SK-N-MC (cell line): Measurements from ENCODE around the gene ANKRD49.

Experiments
- DNase-seq: peaks from one replicate; pipeline ENCODE4 v3.0.0-alpha.2; 2011; ENCODE audit warnings: low read depth, low spot score
- H3K27ac ChIP-seq: fragments of 200-600 bp; sonication (generic); 2 replicates; pipeline ENCODE4 v1.5.1; 2016; ENCODE audit warnings: mixed run types
- H3K36me3 ChIP-seq: fragments of 200-600 bp; sonication (generic); 2 replicates; pipeline ENCODE4 v1.6.1; 2017; ENCODE audit warnings: antibody characterized with exemption, low read length, mixed read lengths; ENCODE audit not compliant: insufficient read depth
- H3K4me3 ChIP-seq: fragments of 200-600 bp; sonication (generic); 2 replicates; pipeline ENCODE4 v1.5.1; 2016
- H3K9ac ChIP-seq: fragments of 200-600 bp; sonication (generic); 2 replicates; pipeline ENCODE4 v1.8.0; 2017; ENCODE audit warnings: mixed run types, mixed read lengths; ENCODE audit not compliant: insufficient read length
- H3K9me3 ChIP-seq: fragments of 200-600 bp; sonication (generic); 2 replicates; pipeline ENCODE4 v1.6.1; 2017; ENCODE audit warnings: low read depth, mild to moderate bottlenecking, antibody characterized with exemption, low read length, moderate library complexity, mixed read lengths
- EZH2 ChIP-seq: fragments of 200-600 bp; sonication (generic); IDR thresholded peaks from one replicate; pipeline ENCODE4 v1.6.1; 2017; ENCODE audit warnings: antibody characterized with exemption
- FOXP2 ChIP-seq: optimal IDR thresholded peaks from 2 replicates; pipeline ENCODE3; 2011; ENCODE audit warnings: mild to moderate bottlenecking, moderate library complexity; ENCODE audit not compliant: insufficient read depth; ENCODE audit errors: extremely low read length, control extremely low read depth
- POLR2AphosphoS5 ChIP-seq: IDR thresholded peaks from 2 replicates; pipeline ENCODE4 v1.6.1; 2012; ENCODE audit warnings: mild to moderate bottlenecking, low read depth, low read length, borderline replicate concordance

The ANKRD49 gene

DNA sequence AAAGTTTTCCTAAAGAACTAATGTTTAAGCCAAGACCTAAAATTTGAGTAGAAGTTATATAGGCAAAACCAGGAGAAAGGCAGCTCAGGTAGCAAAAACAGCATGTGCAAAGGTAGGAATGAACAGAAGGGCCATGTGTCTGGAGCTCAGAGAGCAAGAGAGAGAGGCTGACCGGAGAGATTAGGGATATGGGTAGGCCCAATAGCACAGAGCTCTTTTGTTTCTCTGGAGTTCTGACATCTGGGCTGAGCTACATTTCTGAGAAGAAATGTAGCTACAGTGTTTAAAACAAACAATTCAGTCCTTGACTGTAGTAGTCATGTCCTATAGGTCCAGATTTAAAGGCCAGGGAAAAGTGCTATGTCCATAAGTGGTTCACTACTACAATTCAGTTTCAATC, 22.9 kb downstream of the ANKRD49 start:
- Histone ChIP-seq H3K9me3 (no peaks in the 10 kb centered on the region), H3K4me3 (no peak overlapping the region), H3K9ac (no peak overlapping the region), H3K27ac (no peak overlapping the region), H3K36me3 (no peaks in the 10 kb centered on the region)
- TF ChIP-seq EZH2 (no peak), FOXP2 (no peak), POLR2AphosphoS5 (no peak)
- no peak for DNase-seq

DNA sequence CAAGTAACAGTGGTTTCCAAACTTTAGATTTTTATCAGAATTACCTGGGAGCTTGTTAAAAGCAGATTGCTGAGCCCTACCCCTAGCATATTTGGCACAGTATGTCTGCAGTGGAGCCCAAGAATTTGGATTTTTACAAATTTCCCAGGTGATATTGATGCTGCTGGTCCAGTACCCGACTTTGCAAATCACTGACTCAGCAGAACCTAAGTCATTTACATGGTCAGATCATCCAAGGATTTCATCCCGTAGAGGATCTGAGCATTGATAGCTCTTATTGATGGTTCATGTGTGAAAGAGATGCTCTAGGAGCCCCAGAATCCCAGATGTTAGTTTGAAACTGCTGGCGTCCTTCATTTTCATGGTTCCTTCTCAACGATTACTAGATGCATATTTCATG, 24.5 kb downstream of the ANKRD49 start:
- Histone ChIP-seq H3K4me3 (no peak overlapping the region), H3K9me3 (no peaks in the 10 kb centered on the region), H3K27ac (no peak overlapping the region), H3K9ac (no peak overlapping the region), H3K36me3 (no peaks in the 10 kb centered on the region)
- TF ChIP-seq POLR2AphosphoS5 (no peak), FOXP2 (no peak), EZH2 (no peak)
- no peak for DNase-seq

DNA sequence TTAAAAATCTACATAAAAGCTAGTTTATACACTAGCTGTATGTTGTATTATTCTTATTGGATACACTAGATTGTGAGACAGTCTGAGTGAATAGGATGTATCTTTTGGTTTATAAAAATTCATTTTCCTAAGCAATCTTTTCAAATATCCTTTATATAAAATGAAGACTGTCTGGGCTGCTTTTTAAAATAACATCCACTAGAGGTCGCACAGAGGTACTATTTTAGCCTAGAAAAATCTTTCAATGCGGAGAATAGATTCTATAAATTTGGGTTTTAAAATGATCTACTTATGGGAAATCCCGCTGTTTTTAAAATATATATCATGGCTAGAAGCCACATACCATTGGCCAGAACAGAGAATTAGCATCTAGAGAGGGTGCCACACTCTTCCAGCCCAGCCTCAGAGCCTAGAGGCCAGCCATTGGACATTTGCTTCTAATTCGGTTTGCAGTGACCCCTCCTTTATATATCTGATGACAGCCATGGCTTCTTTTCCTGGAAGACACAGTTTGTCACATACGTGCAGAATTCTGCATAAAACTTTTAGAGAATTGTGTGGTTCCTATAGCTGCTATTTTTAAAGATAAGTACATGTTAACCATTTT, 25.8 kb downstream of the ANKRD49 start:
- no peak for TF ChIP-seq FOXP2
- no peak for TF ChIP-seq POLR2AphosphoS5
- no peak for TF ChIP-seq EZH2
- DNase-seq = peak; percentile 20
- H3K36me3 ChIP-seq = no peaks in the 10 kb centered on the region

DNA sequence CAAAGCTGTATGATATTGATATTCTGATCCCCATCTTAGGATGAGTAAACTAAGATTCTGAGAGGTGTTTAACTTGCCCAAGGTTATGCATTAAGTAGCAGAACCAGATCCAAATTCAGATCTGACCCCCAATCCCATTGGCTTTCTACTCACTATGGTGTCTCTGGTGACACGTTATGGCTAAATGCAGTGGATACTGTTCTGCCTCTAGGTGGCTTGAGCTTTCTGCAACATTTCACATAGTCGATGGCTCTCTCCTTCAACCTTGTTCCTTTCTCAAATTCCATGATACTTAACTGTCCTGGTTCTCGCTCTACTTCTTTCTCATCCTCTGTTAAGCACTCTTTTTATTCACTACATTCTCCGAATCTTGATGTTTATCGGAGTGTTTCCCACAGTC, 27.9 kb downstream of the ANKRD49 start:
- no peak overlapping the region for H3K9ac ChIP-seq
- DNase-seq = no peak
- no peak for TF ChIP-seq POLR2AphosphoS5
- no peak for TF ChIP-seq EZH2
- no peak for TF ChIP-seq FOXP2

More for the DNA sequence above, 25.8 kb downstream of the ANKRD49 start:
- 0 out of 2 replicates have a peak overlapping the region, but pooled peaks have one; percentile 22 for H3K4me3 ChIP-seq
- no peaks in the 10 kb centered on the region for H3K9me3 ChIP-seq
- no peak overlapping the region for H3K9ac ChIP-seq
- no peak overlapping the region for H3K27ac ChIP-seq

DNA sequence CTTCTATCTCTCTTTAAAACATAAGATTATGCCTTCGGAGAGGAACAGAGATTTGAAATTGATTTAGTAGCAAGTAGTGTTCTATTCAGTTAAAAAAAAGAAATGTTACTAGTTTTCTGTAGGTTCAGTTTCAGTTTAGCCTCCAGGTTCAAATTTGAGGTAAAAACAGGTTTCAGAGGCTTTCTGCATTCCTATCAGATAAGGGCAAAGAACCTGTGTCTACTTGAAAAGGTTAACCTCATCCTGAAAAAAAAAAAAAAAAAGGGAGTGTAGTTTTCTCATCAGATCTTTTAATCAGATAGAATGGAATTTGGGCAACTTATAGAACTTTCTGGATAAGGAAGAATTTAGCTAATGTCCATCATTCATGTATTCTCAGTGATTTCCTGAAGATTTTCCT, 30.6 kb downstream of the ANKRD49 start:
- Histone ChIP-seq H3K9me3 (no peaks in the 10 kb centered on the region), H3K9ac (no peak overlapping the region), H3K27ac (no peak overlapping the region), H3K36me3 (no peaks in the 10 kb centered on the region), H3K4me3 (no peak overlapping the region)
- no peak for DNase-seq
- TF ChIP-seq EZH2 = no peak

More for the DNA sequence above, 27.9 kb downstream of the ANKRD49 start:
- H3K4me3 ChIP-seq = no peak overlapping the region
- H3K9me3 ChIP-seq = no peaks in the 10 kb centered on the region
- H3K36me3 ChIP-seq = no peaks in the 10 kb centered on the region
- H3K27ac ChIP-seq = no peak overlapping the region

DNA sequence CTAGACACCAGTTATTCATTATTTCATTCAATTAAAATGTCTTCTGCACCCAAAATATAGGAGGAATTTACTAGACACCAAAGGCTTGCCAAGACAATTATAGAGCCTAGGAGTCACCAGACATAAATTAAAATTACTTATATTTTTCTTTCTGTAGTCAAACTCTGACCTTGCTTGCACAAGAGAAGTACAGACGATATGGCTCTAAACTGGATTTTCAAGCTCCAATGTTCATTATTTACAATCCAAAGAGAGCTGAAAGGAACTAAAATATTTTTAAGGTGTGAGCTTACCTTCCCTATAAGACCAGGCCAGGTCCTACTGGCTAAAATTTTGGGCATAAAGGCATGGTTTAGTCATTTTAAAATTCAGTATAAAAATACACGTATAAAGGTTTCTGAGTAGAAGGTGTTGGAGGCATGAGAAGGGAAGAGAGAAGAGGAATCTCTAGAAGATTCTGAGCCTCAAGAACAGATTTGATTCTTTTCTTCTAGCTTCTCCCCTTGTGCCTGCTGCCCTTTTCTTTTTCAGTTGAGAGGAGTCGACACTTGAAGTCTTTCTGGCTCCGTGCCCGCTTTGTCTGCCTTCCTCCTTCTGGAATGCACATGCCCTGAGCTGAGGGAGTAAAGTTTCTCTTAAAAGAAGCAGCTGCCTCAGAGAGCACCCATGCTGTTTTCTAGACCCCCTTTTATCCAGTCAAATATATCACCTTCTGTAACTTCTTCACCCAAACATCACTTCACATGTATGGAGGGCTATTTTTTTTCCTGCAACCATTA, 32.0 kb downstream of the ANKRD49 start:
- H3K9ac ChIP-seq = no peak overlapping the region
- peak; percentile 61 for DNase-seq

DNA sequence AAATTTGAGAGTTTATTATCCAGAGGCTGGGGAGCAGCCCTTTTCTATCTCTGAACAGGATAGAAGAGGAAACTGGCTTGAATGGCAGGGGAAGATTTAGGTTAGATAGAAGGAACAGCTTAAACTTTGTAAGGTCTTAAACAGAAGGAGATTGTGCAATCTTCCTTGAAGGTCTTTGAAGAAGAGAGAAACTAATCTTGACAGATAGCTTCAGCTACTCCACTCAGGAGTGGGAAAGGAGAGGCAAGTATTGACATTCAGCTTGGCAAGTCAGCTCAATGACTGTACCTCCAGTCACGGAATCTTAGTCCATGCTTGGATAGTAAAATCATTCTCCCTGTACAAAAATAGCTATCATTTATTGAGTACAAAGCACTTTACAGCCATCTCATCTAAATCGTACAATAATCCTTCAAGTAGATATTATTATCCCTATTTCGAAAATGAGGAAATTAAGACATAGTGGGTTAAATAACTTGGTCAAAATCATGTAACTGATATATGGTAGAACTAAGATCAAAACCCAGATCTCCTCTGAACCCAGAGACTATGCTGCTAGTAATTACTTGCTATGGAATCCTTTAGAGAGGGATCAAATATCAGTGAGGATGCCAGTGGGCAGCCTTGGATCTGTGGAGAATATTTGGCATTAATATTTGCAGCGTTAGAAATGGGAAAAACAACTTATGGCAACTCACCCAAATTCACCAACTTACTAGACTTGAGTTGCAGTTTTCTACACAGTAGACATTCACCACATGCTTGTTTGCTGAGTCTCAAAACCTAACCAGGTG, 33.1 kb downstream of the ANKRD49 start:
- H3K9ac ChIP-seq = no peak overlapping the region
- H3K36me3 ChIP-seq = no peaks in the 10 kb centered on the region
- H3K27ac ChIP-seq = no peak overlapping the region
- DNase-seq = no peak
- no peak overlapping the region for H3K4me3 ChIP-seq
- TF ChIP-seq FOXP2 = no peak
- no peak for TF ChIP-seq EZH2
- TF ChIP-seq POLR2AphosphoS5 = no peak
- no peaks in the 10 kb centered on the region for H3K9me3 ChIP-seq

More for the DNA sequence above, 32.0 kb downstream of the ANKRD49 start:
- Histone ChIP-seq H3K4me3 (peak overlapping the region; percentile 11; the same call in 1 of the 2 replicates), H3K36me3 (no peaks in the 10 kb centered on the region), H3K27ac (peak overlapping the region; percentile 52; the same call in 1 of the 2 replicates), H3K9me3 (no peaks in the 10 kb centered on the region)
- TF ChIP-seq POLR2AphosphoS5 (no peak), FOXP2 (no peak), EZH2 (no peak)

DNA sequence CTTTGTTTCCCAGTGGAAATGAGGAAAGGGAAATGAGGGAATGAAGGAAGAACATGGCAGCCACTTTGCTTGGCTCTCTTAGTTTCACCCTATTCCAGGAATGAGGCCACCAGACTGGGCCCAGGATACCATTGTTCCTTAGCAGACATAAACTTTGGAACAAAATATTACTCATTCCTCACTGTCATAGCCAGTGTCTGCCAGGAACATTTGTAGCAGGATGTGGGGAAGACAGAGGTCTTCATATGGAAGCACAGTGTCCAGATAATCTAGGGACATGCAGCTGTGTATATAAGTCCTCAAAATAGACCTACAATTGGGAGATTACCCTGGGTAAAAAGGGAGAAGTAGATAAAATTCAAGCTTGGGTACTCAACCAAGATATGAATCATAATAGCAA, 34.8 kb downstream of the ANKRD49 start:
- no peaks in the 10 kb centered on the region for H3K36me3 ChIP-seq
- H3K9ac ChIP-seq = no peak overlapping the region
- H3K4me3 ChIP-seq = no peak overlapping the region
- TF ChIP-seq POLR2AphosphoS5 (no peak), EZH2 (no peak), FOXP2 (no peak)
- H3K9me3 ChIP-seq = no peaks in the 10 kb centered on the region
- H3K27ac ChIP-seq = no peak overlapping the region
- no peak for DNase-seq
